Liver (tissue), 9 donors: ENCODE data around the gene ACTC1. TPM values are rescaled to one million over a fixed set of nuclear protein-coding genes. Genes with fewer than 3 reads are reported as not detected.

Experiments
- DNase-seq: peaks from one replicate; pipeline ENCODE4 v3.0.0-alpha.2; 2017; ENCODE audit warnings: low spot score
- H3K27ac ChIP-seq, 2 donors: one replicate each; pipeline ENCODE4 v1.7.0; 2013; ENCODE audit warnings: inconsistent platforms in 2 of 2, low read length in 2 of 2, control low read depth in 1 of 2, low read depth in 1 of 2, mild to moderate bottlenecking in 1 of 2
- H3K27me3 ChIP-seq, 4 donors: one replicate each; pipeline versions ENCODE4 v1.6.1 to v1.7.0; 2013; ENCODE audit warnings: low read length in 3 of 4, inconsistent platforms in 1 of 4, mild to moderate bottlenecking in 1 of 4, moderate library complexity in 1 of 4; ENCODE audit not compliant: control insufficient read depth in 4 of 4, insufficient read depth in 4 of 4
- H3K36me3 ChIP-seq, 4 donors: one replicate each; pipeline versions ENCODE4 v1.6.1 to v1.7.0; 2013; ENCODE audit warnings: low read length in 3 of 4, mild to moderate bottlenecking in 3 of 4, low read depth in 1 of 4, moderate library complexity in 1 of 4; ENCODE audit not compliant: control insufficient read depth in 4 of 4, insufficient read depth in 3 of 4
- H3K4me1 ChIP-seq, 4 donors: one replicate each; pipeline versions ENCODE4 v1.6.1 to v1.7.0; 2013; ENCODE audit warnings: low read length in 3 of 4, mild to moderate bottlenecking in 3 of 4, moderate library complexity in 1 of 4; ENCODE audit not compliant: control insufficient read depth in 4 of 4, insufficient read depth in 4 of 4
- H3K4me3 ChIP-seq, 3 donors: one replicate each; pipeline versions ENCODE4 v1.6.1 to v1.7.0; 2013; ENCODE audit warnings: low read length in 3 of 3, control low read depth in 1 of 3, low read depth in 1 of 3, mild to moderate bottlenecking in 1 of 3
- H3K9ac ChIP-seq, 2 donors: one replicate each; pipeline ENCODE4 v1.7.0; 2013; ENCODE audit warnings: low read length in 2 of 2, mild to moderate bottlenecking in 2 of 2, moderate library complexity in 2 of 2, control low read depth in 1 of 2, low read depth in 1 of 2
- H3K9me3 ChIP-seq, 4 donors: one replicate each; pipeline versions ENCODE4 v1.6.1 to v1.7.0; 2013; ENCODE audit warnings: low read length in 3 of 4; ENCODE audit not compliant: control insufficient read depth in 4 of 4
- ATF3 ChIP-seq: IDR thresholded peaks from 2 replicates; pipeline ENCODE4 v1.6.1; 2016; ENCODE audit warnings: antibody characterized with exemption
- CTCF ChIP-seq: fragments of 150-350 bp; IDR thresholded peaks from 2 replicates; pipeline ENCODE4 v1.5.1; 2017; ENCODE audit warnings: improper control_type of control experiment, low read depth, low read length; ENCODE audit not compliant: missing input control
- FOXA1 ChIP-seq: IDR thresholded peaks from 2 replicates; pipeline ENCODE4 v1.6.1; 2016; ENCODE audit warnings: antibody characterized with exemption
- FOXA2 ChIP-seq: IDR thresholded peaks from 2 replicates; pipeline ENCODE4 v1.6.1; 2016; ENCODE audit warnings: antibody characterized with exemption
- HNF4G ChIP-seq: IDR thresholded peaks from 2 replicates; pipeline ENCODE4 v1.6.1; 2016; ENCODE audit warnings: antibody characterized with exemption
- JUND ChIP-seq, 2 donors: IDR thresholded peaks; 2 replicates each; pipeline ENCODE4 v1.6.1; 2016; ENCODE audit warnings: antibody characterized with exemption in 2 of 2
- MAX ChIP-seq: IDR thresholded peaks from 2 replicates; pipeline ENCODE4 v1.6.1; 2016; ENCODE audit warnings: antibody characterized with exemption
- NR2F2 ChIP-seq: IDR thresholded peaks from 2 replicates; pipeline ENCODE4 v1.6.1; 2016; ENCODE audit warnings: antibody characterized with exemption
- RAD21 ChIP-seq, 2 donors: IDR thresholded peaks; 2 replicates each; pipeline ENCODE4 v1.6.1; 2016; ENCODE audit warnings: antibody characterized with exemption in 2 of 2, mild to moderate bottlenecking in 2 of 2
- RXRA ChIP-seq, 2 donors: IDR thresholded peaks; 2 replicates each; pipeline ENCODE4 v1.6.1; 2017 to 2018; ENCODE audit warnings: antibody characterized with exemption in 2 of 2, mild to moderate bottlenecking in 1 of 2
- SP1 ChIP-seq: IDR thresholded peaks from 2 replicates; pipeline ENCODE4 v1.6.1; 2018; ENCODE audit warnings: antibody characterized with exemption, mild to moderate bottlenecking
- TAF1 ChIP-seq: conservative IDR thresholded peaks from 2 replicates; pipeline ENCODE4 v1.6.1; 2016; ENCODE audit warnings: antibody characterized with exemption, mild to moderate bottlenecking
- ZBTB33 ChIP-seq: IDR thresholded peaks from 2 replicates; pipeline ENCODE4 v1.6.1; 2016; ENCODE audit warnings: antibody characterized with exemption
- WGBS: extraction: QIAGEN DNeasy Blood & Tissue Kit; methylation state at CpG from one replicate; pipeline ENCODE4 v1.1.7; 2013; 5-methylcytosine and 5-hydroxymethylcytosine counted together
- polyA plus RNA-seq, 2 donors: library from polyadenylated mRNA; stranded (reverse) in 1 of 2; unstranded in 1 of 2; fragments of 200-250 nt in 1 of 2; fragments of >200 nt in 1 of 2; fragmentation: Nextera tagmentation in 1 of 2; extraction: Ambion mirVana in 1 of 2; gene quantifications; one replicate each; pipeline versions ENCODE4 v1.2.1 to v1.2.3, GENCODE V29; 2013 to 2015
- total RNA-seq, 2 donors: library from RNA; depleted of rRNA; stranded (reverse); fragments of >200 nt; gene quantifications; one replicate each; pipeline ENCODE4 v1.2.3, GENCODE V29; 2014
- donor health status: healthy.
- donor health status: healthy.
- donor health status: healthy.
- donor health status: healthy.
- donor health status: healthy.

Gene ACTC1
- total and polyA plus RNA-seq, 4 donors = 0.08 to 0.89 TPM; not detected in 2

GRCh38 chr15:34780725-34781124 lies 14.6 kb downstream of the ACTC1 start:
- Histone ChIP-seq H3K4me1 (no peaks in the 10 kb centered on the region), H3K27ac (no peak overlapping the region), H3K9ac (no peak overlapping the region), H3K9me3 (no peaks in the 10 kb centered on the region), H3K36me3 (no peaks in the 10 kb centered on the region), H3K4me3 (no peak overlapping the region), H3K27me3 (peaks cover 0 to 5% (median 0%) of the 10 kb centered on the region in 4 donors)
- DNase-seq = no peak
- WGBS = 62% methylated on average over 2 of the region's 2 CpGs
- TF ChIP-seq ATF3 = no peak
- no peak for TF ChIP-seq TAF1
- TF ChIP-seq SP1 = no peak
- TF ChIP-seq HNF4G = no peak
- TF ChIP-seq NR2F2 = no peak

GRCh38 chr15:34776606-34777105 lies 18.7 kb downstream of the ACTC1 start:
- Histone ChIP-seq H3K4me1 (no peaks in the 10 kb centered on the region), H3K27ac (no peak overlapping the region), H3K9me3 (no peaks in the 10 kb centered on the region), H3K27me3 (no peaks in the 10 kb centered on the region), H3K36me3 (no peaks in the 10 kb centered on the region), H3K4me3 (no peak overlapping the region), H3K9ac (no peak overlapping the region)
- TF ChIP-seq TAF1 (no peak), RXRA (IDR thresholded peaks at IDR 0.05) (no peak), FOXA1 (no peak), RAD21 (IDR thresholded peaks at IDR 0.05) (no peak)
- WGBS = 62% methylated on average over 2 of the region's 2 CpGs
- no peak for DNase-seq

GRCh38 chr15:34773917-34774316 lies 21.4 kb downstream of the ACTC1 start:
- Histone ChIP-seq H3K27ac (no peak overlapping the region), H3K4me1 (no peaks in the 10 kb centered on the region), H3K36me3 (no peaks in the 10 kb centered on the region), H3K27me3 (no peaks in the 10 kb centered on the region), H3K9me3 (no peaks in the 10 kb centered on the region), H3K4me3 (no peak overlapping the region), H3K9ac (no peak overlapping the region)
- 34% methylated on average over 2 of the region's 2 CpGs for whole genome bisulfite sequencing
- DNase-seq = no peak
- TF ChIP-seq MAX = no peak
- TF ChIP-seq HNF4G = no peak
- no peak for TF ChIP-seq FOXA2
- no peak for TF ChIP-seq ATF3
- no peak for TF ChIP-seq JUND (IDR thresholded peaks at IDR 0.05)
- TF ChIP-seq SP1 = no peak
- TF ChIP-seq CTCF = no peak
- no peak for TF ChIP-seq ZBTB33
- TF ChIP-seq FOXA1 = no peak
